WTC11 (cell line): Measurements from ENCODE around the gene RPS29. TPM values are rescaled to one million over a fixed set of nuclear protein-coding genes. Genes with fewer than 3 reads are reported as not detected.

Experiments used
- ATAC-seq: fragments of 200-7000 bp; cut with Tn5 transposase; 2 replicates; pipeline ENCODE4 v1.10.0; 2021; ENCODE audit warnings: mild to moderate bottlenecking, moderate library complexity
- CTCF ChIA-PET: fragments of 300-600 bp; sonication (Branson Sonifier 250); formaldehyde crosslinking; loops from one replicate; lab custom pipeline; 2021; ENCODE audit warnings: antibody characterized with exemption; lab: Charles Lee
- POLR2A ChIA-PET: fragments of 350-600 bp; sonication (Branson Sonifier 250); formaldehyde crosslinking; loops from one replicate; lab custom pipeline; 2021; ENCODE audit warnings: antibody characterized with exemption; lab: Charles Lee
- DNase-seq: peaks from one replicate; pipeline ENCODE4 v3.0.0; 2021; ENCODE audit warnings: low spot score
- H3K27ac Mint-ChIP-seq: 2 replicates; pipeline ENCODE4 v1.8.0; 2021; ENCODE audit warnings: mixed read lengths
- H3K27me3 Mint-ChIP-seq: 2 replicates; pipeline ENCODE4 v1.8.0; 2021; ENCODE audit warnings: low read depth, mild to moderate bottlenecking, moderate library complexity, mixed read lengths
- H3K36me3 Mint-ChIP-seq: 2 replicates; pipeline ENCODE4 v1.8.0; 2021; ENCODE audit warnings: mixed read lengths
- H3K4me1 Mint-ChIP-seq: 2 replicates; pipeline ENCODE4 v1.8.0; 2022; ENCODE audit warnings: mixed read lengths
- H3K4me3 Mint-ChIP-seq: 2 replicates; pipeline ENCODE4 v1.8.0; 2021; ENCODE audit warnings: mild to moderate bottlenecking, moderate library complexity, mixed read lengths
- H3K9me3 Mint-ChIP-seq: 2 replicates; pipeline ENCODE4 v1.8.0; 2021; ENCODE audit warnings: mixed read lengths
- CBFB ChIP-seq: sonication (generic); formaldehyde crosslinking; IDR thresholded peaks from 2 replicates; pipeline ENCODE4 v1.8.1; 2022; ENCODE audit warnings: mild to moderate bottlenecking, low read depth, missing genetic modification reagents
- CDX4 ChIP-seq: fragments of 250-450 bp; sonication (Bioruptor Pico); IDR thresholded peaks from 2 replicates; pipeline ENCODE4 v1.9.0; 2021; ENCODE audit warnings: moderate library complexity, mild to moderate bottlenecking, inconsistent platforms, borderline replicate concordance
- E2F5 ChIP-seq: sonication (generic); formaldehyde crosslinking; IDR thresholded peaks from 2 replicates; pipeline ENCODE4 v1.8.1; 2022; ENCODE audit warnings: mild to moderate bottlenecking, moderate library complexity, missing genetic modification reagents
- FOXK1 ChIP-seq: sonication (generic); formaldehyde crosslinking; IDR thresholded peaks from 2 replicates; pipeline ENCODE4 v1.8.0; 2022; ENCODE audit warnings: mild to moderate bottlenecking, moderate library complexity, missing genetic modification reagents
- HMGA2 ChIP-seq: fragments of 250-450 bp; sonication (Bioruptor Pico); IDR thresholded peaks from 2 replicates; pipeline ENCODE4 v1.4.0; 2021; ENCODE audit warnings: mild to moderate bottlenecking, moderate library complexity
- IRF1 ChIP-seq: sonication (generic); formaldehyde crosslinking; IDR thresholded peaks from 2 replicates; pipeline ENCODE4 v1.8.0; 2023; ENCODE audit warnings: missing genetic modification reagents
- JAZF1 ChIP-seq: fragments of 250-450 bp; sonication (Bioruptor Pico); IDR thresholded peaks from 2 replicates; pipeline ENCODE4 v1.9.0; 2021; ENCODE audit warnings: moderate library complexity, mild to moderate bottlenecking, inconsistent platforms
- KAT7 ChIP-seq: sonication (generic); formaldehyde crosslinking; IDR thresholded peaks from 2 replicates; pipeline ENCODE4 v1.8.1; 2023; ENCODE audit warnings: missing genetic modification reagents, mild to moderate bottlenecking, borderline replicate concordance
- MAX ChIP-seq: sonication (generic); formaldehyde crosslinking; IDR thresholded peaks from 2 replicates; pipeline ENCODE4 v1.8.0; 2022; ENCODE audit warnings: mild to moderate bottlenecking, missing genetic modification reagents
- NFYB ChIP-seq: sonication (generic); formaldehyde crosslinking; conservative IDR thresholded peaks from 2 replicates; pipeline ENCODE4 v1.8.0; 2022; ENCODE audit warnings: low read depth, missing genetic modification reagents
- USF2 ChIP-seq: sonication (generic); formaldehyde crosslinking; IDR thresholded peaks from 2 replicates; pipeline ENCODE4 v1.8.1; 2023; ENCODE audit warnings: mild to moderate bottlenecking, missing genetic modification reagents, moderate library complexity
- ZNF281 ChIP-seq: sonication (generic); formaldehyde crosslinking; IDR thresholded peaks from 2 replicates; pipeline ENCODE4 v1.8.0; 2023; ENCODE audit warnings: mild to moderate bottlenecking, missing genetic modification reagents
- ZNF317 ChIP-seq: sonication (generic); formaldehyde crosslinking; IDR thresholded peaks from 2 replicates; pipeline ENCODE4 v1.8.1; 2023; ENCODE audit warnings: low read depth, mild to moderate bottlenecking, moderate library complexity, missing genetic modification reagents, borderline replicate concordance
- ZNF512 ChIP-seq: sonication (generic); formaldehyde crosslinking; IDR thresholded peaks from 2 replicates; pipeline ENCODE4 v1.8.1; 2022; ENCODE audit warnings: missing genetic modification reagents, borderline replicate concordance
- total RNA-seq: library from RNA; stranded (reverse); gene quantifications from 3 replicates; pipeline ENCODE4 v1.2.3, GENCODE V29; 2021

The RPS29 gene
- total RNA-seq, 1 experiment from 2014 or later = 2,168 TPM

GRCh38 chr14:49569281-49569680, 16.9 kb downstream of the RPS29 start (continued):
- no peak for TF ChIP-seq USF2 (CRISPR knock-in tag)
- no peak for TF ChIP-seq MAX
- no peak for TF ChIP-seq HMGA2 (CRISPR knock-in tag)
- TF ChIP-seq NFYB (CRISPR knock-in tag) = no peak

- H3K4me3 Mint-ChIP-seq = no peak overlapping the region
- peaks cover 15% of the 10 kb centered on the region for H3K36me3 Mint-ChIP-seq
- no peaks in the 10 kb centered on the region; the same call in 1 of the 2 replicates for H3K27me3 Mint-ChIP-seq
- H3K4me1 Mint-ChIP-seq = no peaks in the 10 kb centered on the region
- no peak for ATAC-seq
- H3K9me3 Mint-ChIP-seq = peaks cover 11% of the 10 kb centered on the region
- no peak overlapping the region for H3K27ac Mint-ChIP-seq
- ChIA-PET CTCF (interaction anchor here (2.4 kb wide), 1 partner anchor 105 kb away, joined by 7 read pairs; no protein-coding TSS in a partner anchor), POLR2A (no interaction called here)
- no peak for TF ChIP-seq CBFB (CRISPR knock-in tag)
- no peak for DNase-seq
Observed at GRCh38 chr14:49566714-49567113, 19.5 kb downstream of the RPS29 start.

- Mint-ChIP-seq H3K9me3 (peaks cover 9% of the 10 kb centered on the region), H3K36me3 (0 out of 2 replicates have a peak, but pooled peaks cover under 1% of the 10 kb centered on the region), H3K27ac (no peak overlapping the region), H3K4me3 (no peak overlapping the region), H3K27me3 (no peaks in the 10 kb centered on the region), H3K4me1 (no peaks in the 10 kb centered on the region)
- ATAC-seq (no peak), DNase-seq (no peak)
- ChIA-PET CTCF (no interaction called here), POLR2A (no interaction called here)
- TF ChIP-seq KAT7 (no peak), JAZF1 (no peak), IRF1 (no peak), FOXK1 (no peak), E2F5 (no peak), ZNF512 (CRISPR knock-in tag) (no peak), CDX4 (no peak), ZNF281 (no peak), ZNF317 (CRISPR knock-in tag) (no peak)
Observed at GRCh38 chr14:49559979-49560768, 26.0 kb downstream of the RPS29 start.
